Measurements from ENCODE around the gene SLC36A2. TPM values are rescaled to one million over a fixed set of nuclear protein-coding genes. Genes with fewer than 3 reads are reported as not detected.
"Not testable (repeated sequence)": the region's sequence is repeated elsewhere in the genome, so short reads cannot be mapped to it uniquely, and the experiment has no call there.

The SLC36A2 gene
- total and polyA plus RNA-seq, 5 donors = 0.14 TPM; not detected in 4

DNA sequence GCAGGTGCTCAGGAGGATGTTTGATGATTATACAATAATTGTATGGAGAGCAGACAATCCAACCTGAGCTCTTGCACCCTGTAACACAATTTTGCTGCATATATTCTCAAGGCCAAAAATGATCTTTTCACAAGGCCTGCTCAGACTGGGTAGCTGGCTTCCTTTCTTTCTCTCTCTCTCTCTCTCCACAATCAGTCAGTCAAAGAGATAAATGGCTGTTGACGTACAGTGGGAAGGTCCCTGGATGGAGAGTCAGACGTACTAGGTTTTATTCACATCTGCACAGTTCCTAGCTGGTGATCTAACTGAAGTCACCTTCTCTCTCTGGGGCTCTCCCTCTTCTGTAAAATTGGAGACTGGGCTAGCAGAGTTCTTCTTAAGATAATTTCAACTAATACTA is 19.8 kb downstream of the SLC36A2 start:
- Histone ChIP-seq H3K4me1 (ENCODE audit: control insufficient read depth, insufficient read depth, low read length) (no peaks in the 10 kb centered on the region), H3K27me3 (ENCODE audit: control insufficient read depth, insufficient read depth) (no peaks in the 10 kb centered on the region), H3K27ac (ENCODE audit: low read length) (no peak overlapping the region), H3K4me3 (ENCODE audit: low read length) (no peak overlapping the region), H3K9me3 (ENCODE audit: control insufficient read depth, low read length) (no peaks in the 10 kb centered on the region)
- ATAC-seq (no peak), DNase-seq (no peak)
- WGBS = 63% methylated on average over 2 of the region's 2 CpGs
- intact Hi-C loops (cut with DNase I) = no loop called here

DNA sequence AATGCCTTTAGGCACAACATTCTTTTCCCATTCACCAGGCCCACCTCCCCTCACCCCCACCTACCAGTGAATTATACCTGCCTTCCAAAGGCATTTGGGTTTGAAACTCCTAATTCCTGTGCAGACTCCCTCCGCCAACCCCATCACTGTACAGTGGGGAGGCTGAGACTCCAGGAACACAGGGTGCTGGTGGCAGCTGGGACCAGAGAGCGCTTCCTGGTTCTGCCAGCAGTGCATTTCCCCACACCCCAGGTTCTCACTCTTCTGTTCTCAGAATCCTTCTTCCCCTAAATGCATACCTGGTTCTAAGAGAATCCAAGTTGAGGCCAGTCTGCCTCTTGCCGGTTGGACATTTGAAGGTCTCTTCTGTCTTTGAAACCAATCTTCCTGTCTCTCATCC is 21.1 kb downstream of the SLC36A2 start:
- no peak for ATAC-seq

GRCh38 chr5:151320481-151320880 is 26.9 kb downstream of the SLC36A2 start:
- H3K27me3 ChIP-seq (ENCODE audit: control insufficient read depth, insufficient read depth) = no peaks in the 10 kb centered on the region
- H3K9me3 ChIP-seq (ENCODE audit: control insufficient read depth, low read length) = no peaks in the 10 kb centered on the region
- H3K4me1 ChIP-seq (ENCODE audit: control insufficient read depth, insufficient read depth, low read length) = no peaks in the 10 kb centered on the region
- H3K4me3 ChIP-seq (ENCODE audit: low read length) = no peak overlapping the region
- ATAC-seq (no peak), DNase-seq (no peak)
- intact Hi-C loops (cut with DNase I) = no loop called here
- WGBS = 88% methylated on average over 4 of the region's 4 CpGs
- no peak overlapping the region for H3K27ac ChIP-seq (ENCODE audit: low read length)

More for the DNA sequence above, 21.1 kb downstream of the SLC36A2 start:
- 96% methylated on average over 3 of the region's 3 CpGs for WGBS
- Histone ChIP-seq H3K4me1 (ENCODE audit: control insufficient read depth, insufficient read depth, low read length) (no peaks in the 10 kb centered on the region), H3K27me3 (ENCODE audit: control insufficient read depth, insufficient read depth) (no peaks in the 10 kb centered on the region), H3K9me3 (ENCODE audit: control insufficient read depth, low read length) (no peaks in the 10 kb centered on the region), H3K4me3 (ENCODE audit: low read length) (no peak overlapping the region), H3K27ac (ENCODE audit: low read length) (no peak overlapping the region)
- DNase-seq = no peak
- intact Hi-C loops (cut with DNase I) = no loop called here

GRCh38 chr5:151318850-151319732 is 28.3 kb downstream of the SLC36A2 start:
- no peaks in the 10 kb centered on the region for H3K4me1 ChIP-seq (ENCODE audit: control insufficient read depth, insufficient read depth, low read length)
- H3K27ac ChIP-seq (ENCODE audit: low read length) = no peak overlapping the region
- 56% methylated on average over 2 of the region's 2 CpGs for WGBS
- no peak overlapping the region for H3K4me3 ChIP-seq (ENCODE audit: low read length)
- H3K9me3 ChIP-seq (ENCODE audit: control insufficient read depth, low read length) = no peaks in the 10 kb centered on the region
- ATAC-seq = peak; percentile 76 to 89
- H3K27me3 ChIP-seq (ENCODE audit: control insufficient read depth, insufficient read depth) = no peaks in the 10 kb centered on the region
- intact Hi-C loops (cut with DNase I) = loop anchor here in 1 of 4 donors (10.0 kb wide), 1 partner anchor 186 kb away; no protein-coding TSS in a partner anchor
- DNase-seq = peak; percentile 41 to 78 (median 70)

DNA sequence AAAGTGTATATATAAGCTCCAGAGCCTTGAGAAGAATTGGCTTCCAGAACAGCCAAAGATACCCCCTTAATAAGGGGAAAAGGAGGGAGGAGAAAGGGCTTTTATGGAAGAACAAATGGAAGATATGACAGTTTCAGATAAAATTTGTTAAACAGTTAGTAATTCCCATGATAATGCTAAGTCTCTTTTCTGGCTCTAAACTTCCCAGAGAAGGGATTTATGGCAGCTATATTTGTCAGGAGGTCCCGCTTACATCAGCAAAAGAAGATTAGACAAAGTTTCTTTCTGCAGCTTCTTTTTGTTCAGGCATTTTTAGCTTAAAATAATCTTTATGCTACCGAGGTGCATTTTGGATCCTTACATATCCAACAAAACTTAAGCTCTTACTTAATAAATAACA is 29.5 kb downstream of the SLC36A2 start:
- WGBS = 53% methylated on average over 2 of the region's 2 CpGs
- Histone ChIP-seq H3K4me1 (ENCODE audit: control insufficient read depth, insufficient read depth, low read length) (no peaks in the 10 kb centered on the region), H3K4me3 (ENCODE audit: low read length) (no peak overlapping the region), H3K27ac (ENCODE audit: low read length) (no peak overlapping the region), H3K9me3 (ENCODE audit: control insufficient read depth, low read length) (no peaks in the 10 kb centered on the region), H3K27me3 (ENCODE audit: control insufficient read depth, insufficient read depth) (no peaks in the 10 kb centered on the region)
- ATAC-seq (no peak), DNase-seq (no peak)
- intact Hi-C loops (cut with DNase I) = loop anchor here in 1 of 4 donors (10.0 kb wide), 1 partner anchor 187 kb away; no protein-coding TSS in a partner anchor

DNA sequence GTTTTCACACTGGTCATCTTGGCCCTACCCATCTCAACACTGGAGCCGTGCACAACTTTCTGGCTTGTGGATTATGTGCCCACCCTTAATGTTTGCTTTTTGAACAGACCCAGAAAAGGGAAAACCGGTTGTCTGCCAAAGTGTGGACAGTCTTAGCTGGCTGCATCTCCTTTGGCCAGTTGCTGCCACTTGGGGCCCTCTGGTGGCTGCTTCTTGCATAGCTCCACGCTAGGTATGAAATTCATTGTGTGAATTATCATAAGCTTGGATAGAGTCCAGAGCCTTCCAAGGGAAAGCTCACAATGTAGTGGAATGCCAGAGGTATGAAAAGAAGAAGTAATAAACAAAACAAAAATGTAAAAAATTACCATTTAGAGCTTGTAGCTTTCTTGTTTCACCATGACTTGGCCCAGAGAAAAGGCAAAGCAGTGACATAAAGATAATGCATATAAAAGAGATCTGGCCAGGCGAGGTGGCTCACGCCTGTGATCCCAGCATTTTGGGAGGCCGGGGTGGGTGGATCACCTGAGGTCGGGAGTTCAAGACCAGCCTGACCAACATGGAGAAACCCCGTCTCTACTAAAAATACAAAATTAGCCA is 31.3 kb downstream of the SLC36A2 start:
- DNase-seq = peak; percentile 79 to 91 (median 88)
- intact Hi-C loops (cut with DNase I) = loop anchor here in 1 of 4 donors (10.0 kb wide), 1 partner anchor 189 kb away; no protein-coding TSS in a partner anchor
- Histone ChIP-seq H3K27ac (ENCODE audit: low read length) (no peak overlapping the region), H3K4me3 (ENCODE audit: low read length) (no peak overlapping the region), H3K9me3 (ENCODE audit: control insufficient read depth, low read length) (no peaks in the 10 kb centered on the region), H3K4me1 (ENCODE audit: control insufficient read depth, insufficient read depth, low read length) (no peaks in the 10 kb centered on the region), H3K27me3 (ENCODE audit: control insufficient read depth, insufficient read depth) (no peaks in the 10 kb centered on the region)
- ATAC-seq = peak; percentile 70 to 86
- WGBS = 52% methylated on average over 8 of the region's 8 CpGs

DNA sequence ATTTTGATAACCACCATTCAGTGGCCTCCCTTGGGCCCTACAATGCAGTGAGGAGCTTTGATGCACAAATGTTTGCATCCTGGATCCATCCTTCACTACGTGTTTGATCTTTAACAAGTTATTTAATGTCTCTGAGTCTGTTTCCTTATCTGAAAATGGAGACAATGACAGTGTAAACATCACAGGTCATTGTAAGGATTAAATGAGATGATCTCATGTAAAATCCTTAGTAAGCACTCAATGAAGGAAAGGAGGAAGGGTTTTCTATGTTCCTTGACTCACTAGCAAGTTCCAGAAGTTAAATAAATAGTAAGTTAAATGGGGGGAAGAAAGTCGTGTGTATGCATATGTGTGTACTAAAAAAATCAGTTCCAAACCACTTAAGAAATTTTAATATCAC is 34.0 kb downstream of the SLC36A2 start:
- Histone ChIP-seq H3K9me3 (ENCODE audit: control insufficient read depth, low read length) (no peaks in the 10 kb centered on the region), H3K27ac (ENCODE audit: low read length) (no peak overlapping the region), H3K4me1 (ENCODE audit: control insufficient read depth, insufficient read depth, low read length) (no peaks in the 10 kb centered on the region), H3K4me3 (ENCODE audit: low read length) (no peak overlapping the region), H3K27me3 (ENCODE audit: control insufficient read depth, insufficient read depth) (no peaks in the 10 kb centered on the region)
- no peak for DNase-seq
- intact Hi-C loops (cut with DNase I) = loop anchor here in 1 of 4 donors (10.0 kb wide), 1 partner anchor 191 kb away; no protein-coding TSS in a partner anchor
- WGBS = 34% methylated on average over 2 of the region's 2 CpGs
- ATAC-seq = no peak

DNA sequence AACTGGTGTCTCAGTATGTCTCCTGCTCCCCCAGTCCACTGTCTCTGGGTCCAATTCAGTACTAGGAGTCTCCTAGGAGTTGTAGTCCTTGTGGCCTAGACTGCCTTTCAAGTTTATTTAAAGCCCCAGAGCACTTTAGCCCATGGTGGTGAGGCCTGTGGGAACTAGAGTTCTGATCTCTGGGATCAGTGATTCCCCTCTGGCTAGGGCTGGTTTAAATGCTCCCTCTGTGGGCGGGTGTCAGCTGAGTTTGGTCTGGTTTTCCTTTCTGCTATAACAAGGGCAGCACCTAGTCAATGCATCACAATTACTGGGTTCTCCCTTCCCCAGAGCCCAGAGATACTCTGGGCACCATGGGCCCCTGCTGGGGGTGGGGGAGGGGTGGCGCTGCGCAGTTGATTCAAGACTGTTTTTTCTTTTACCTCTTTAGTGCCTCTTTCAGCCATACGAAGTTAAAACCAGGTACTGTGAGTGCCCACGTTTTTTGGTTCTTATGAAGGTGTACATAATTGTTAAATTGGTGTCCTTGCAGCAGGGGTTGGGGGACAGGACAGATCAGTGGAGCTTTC is 34.5 kb downstream of the SLC36A2 start:
- Histone ChIP-seq H3K27me3 (ENCODE audit: control insufficient read depth, insufficient read depth) (no peaks in the 10 kb centered on the region), H3K4me1 (ENCODE audit: control insufficient read depth, insufficient read depth, low read length) (no peaks in the 10 kb centered on the region), H3K27ac (ENCODE audit: low read length) (no peak overlapping the region), H3K9me3 (ENCODE audit: control insufficient read depth, low read length) (no peaks in the 10 kb centered on the region), H3K4me3 (ENCODE audit: low read length) (no peak overlapping the region)
- intact Hi-C loops (cut with DNase I) = loop anchor here in 1 of 4 donors (10.0 kb wide), 1 partner anchor 192 kb away; no protein-coding TSS in a partner anchor
- 75% methylated on average over 5 of the region's 5 CpGs for WGBS
- ATAC-seq (no peak), DNase-seq (no peak)

DNA sequence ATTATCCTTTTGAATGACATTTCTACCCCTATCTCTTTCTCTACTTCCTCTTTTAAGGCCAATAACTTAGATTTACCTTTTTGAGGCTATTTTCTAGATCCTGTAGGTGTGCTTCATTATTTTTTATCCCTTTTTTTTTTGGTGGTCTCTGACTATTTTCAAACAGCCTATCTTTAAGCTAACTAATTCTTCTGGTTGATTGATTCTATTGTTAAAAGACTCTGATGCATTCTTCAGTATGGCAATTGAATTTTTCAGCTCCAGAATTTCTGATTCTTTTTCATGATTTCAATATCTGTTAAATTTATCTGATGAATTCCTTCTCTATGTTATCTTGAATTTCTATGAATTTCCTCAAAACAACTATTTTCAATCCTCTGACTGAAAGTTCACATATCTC is 36.4 kb downstream of the SLC36A2 start:
- ATAC-seq (no peak), DNase-seq (no peak)
- H3K27me3 ChIP-seq (ENCODE audit: control insufficient read depth, insufficient read depth) = no peaks in the 10 kb centered on the region
- H3K27ac ChIP-seq (ENCODE audit: low read length) = no peak overlapping the region
- intact Hi-C loops (cut with DNase I) = loop anchor here in 1 of 4 donors (10.0 kb wide), 1 partner anchor 194 kb away; no protein-coding TSS in a partner anchor
- no peak overlapping the region for H3K4me3 ChIP-seq (ENCODE audit: low read length)
- no peaks in the 10 kb centered on the region for H3K9me3 ChIP-seq (ENCODE audit: control insufficient read depth, low read length)
- no peaks in the 10 kb centered on the region for H3K4me1 ChIP-seq (ENCODE audit: control insufficient read depth, insufficient read depth, low read length)

DNA sequence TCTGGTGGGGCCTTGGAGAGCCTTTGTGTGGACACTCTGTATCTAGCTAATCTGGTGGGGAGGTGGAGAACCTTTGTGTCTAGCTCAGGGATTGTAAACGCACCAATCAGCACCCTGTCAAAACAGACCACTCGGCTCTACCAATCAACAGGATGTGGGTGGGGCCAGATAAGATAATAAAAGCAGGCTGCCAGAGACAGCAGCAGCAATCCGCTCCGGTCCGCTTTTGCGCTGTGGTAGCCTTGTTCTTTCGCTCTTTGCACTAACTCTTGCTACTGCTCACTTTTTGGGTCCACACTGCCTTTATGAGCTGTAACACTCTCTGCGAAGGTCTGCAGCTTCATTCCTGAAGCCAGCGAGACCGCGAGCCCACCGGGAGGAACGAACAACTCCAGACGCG is 37.5 kb downstream of the SLC36A2 start:
- H3K27me3 ChIP-seq (ENCODE audit: control insufficient read depth, insufficient read depth); H3K9me3 ChIP-seq (ENCODE audit: control insufficient read depth, low read length); DNase-seq; H3K4me3 ChIP-seq (ENCODE audit: low read length); H3K4me1 ChIP-seq (ENCODE audit: control insufficient read depth, insufficient read depth, low read length); H3K27ac ChIP-seq (ENCODE audit: low read length); ATAC-seq: not testable (repeated sequence)
- WGBS = 85% methylated on average over 15 of the region's 15 CpGs
- intact Hi-C loops (cut with DNase I) = loop anchor here in 1 of 4 donors (10.0 kb wide), 1 partner anchor 195 kb away; no protein-coding TSS in a partner anchor

DNA sequence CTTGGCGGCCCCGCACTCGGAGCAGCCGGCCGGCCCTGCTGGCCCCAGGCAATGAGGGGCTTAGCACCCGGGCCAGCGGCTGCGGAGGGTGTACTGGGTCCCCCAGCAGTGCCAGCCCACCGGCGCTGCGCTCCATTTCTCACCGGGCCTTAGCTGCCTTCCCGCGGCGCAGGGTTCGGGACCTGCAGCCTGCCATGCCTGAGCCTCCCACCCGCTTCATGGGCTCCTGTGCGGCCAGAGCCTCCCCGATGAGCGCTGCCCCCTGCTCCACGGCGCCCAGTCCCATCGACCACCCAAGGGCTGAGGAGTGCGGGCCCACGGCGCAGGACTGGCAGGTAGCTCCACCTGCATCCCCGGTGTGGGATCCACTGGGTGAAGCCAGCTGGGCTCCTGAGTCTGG is 38.1 kb downstream of the SLC36A2 start:
- H3K9me3 ChIP-seq (ENCODE audit: control insufficient read depth, low read length); H3K27me3 ChIP-seq (ENCODE audit: control insufficient read depth, insufficient read depth); H3K4me3 ChIP-seq (ENCODE audit: low read length); ATAC-seq; DNase-seq; H3K27ac ChIP-seq (ENCODE audit: low read length); H3K4me1 ChIP-seq (ENCODE audit: control insufficient read depth, insufficient read depth, low read length); intact Hi-C loops (cut with DNase I): not testable (repeated sequence)
- over 99% methylated on average over 27 of the region's 27 CpGs for WGBS
